Measurements from ENCODE around the gene IGSF23. TPM values are rescaled to one million over a fixed set of nuclear protein-coding genes. Genes with fewer than 3 reads are reported as not detected.

Gene IGSF23
- total RNA-seq, 4 donors from 2014 or later, result not detected

- H3K36me3 ChIP-seq, result peaks cover 0 to 12% (median 0%) of the 10 kb centered on the region in 3 donors
- H3K4me1 ChIP-seq, result peaks cover 0 to 44% (median 2%) of the 10 kb centered on the region in 4 donors
- 0% methylated on average over 17 to 51 of the region's 70 CpGs for WGBS, 2 donors
- peak within 1 kb of the TSS; percentile 78 to 90 (median 85) for H3K27ac ChIP-seq
- no peaks in the 10 kb centered on the region for H3K27me3 ChIP-seq
- DNase-seq (ENCODE audit: low spot score in 2 of 2), result peak in 1 of 2 donors; percentile 19
- peak within 1 kb of the TSS; percentile 62 to 93 (median 69) for H3K4me3 ChIP-seq
- H3K9me3 ChIP-seq, result no peaks in the 10 kb centered on the region
- TF ChIP-seq POLR2A (IDR thresholded peaks at IDR 0.05) (peak; percentile 57 to 75), EP300 (IDR thresholded peaks at IDR 0.05) (peak in 1 of 2 donors; percentile 66), CTCF (IDR thresholded peaks at IDR 0.05) (peak in 1 of 5 experiments; percentile 28)
These were observed 30.4 kb downstream of the IGSF23 start, which contains the start of gene PVR for GRCh38 chr19:44643605-44644401. PVR (plus strand) TSS chr19:44643910; CDS start chr19:44644097, 187 bp downstream.

- WGBS, 2 donors, result 7 to 8% methylated on average over 12 to 13 of the region's 13 CpGs
- peak overlapping the region; percentile 78 to 90 (median 85) for H3K27ac ChIP-seq
These were observed 31.1 kb downstream of the IGSF23 start for GRCh38 chr19:44644402-44645016.

GRCh38 chr19:44645407-44646048 is 32.2 kb downstream of the IGSF23 start:
- H3K27me3 ChIP-seq, result no peaks in the 10 kb centered on the region
- WGBS, 2 donors, result 70 to 80% methylated on average over 8 of the region's 8 CpGs
- H3K27ac ChIP-seq, result peak overlapping the region in 2 of 4 donors; percentile 10 to 20
- TF ChIP-seq POLR2A (IDR thresholded peaks at IDR 0.05) (no peak), CTCF (IDR thresholded peaks at IDR 0.05) (no peak), EP300 (IDR thresholded peaks at IDR 0.05) (no peak)
- H3K4me1 ChIP-seq, result peaks cover 0 to 55% (median 5%) of the 10 kb centered on the region in 4 donors
- H3K36me3 ChIP-seq, result peaks cover 0 to 23% (median 0%) of the 10 kb centered on the region in 3 donors
- no peak overlapping the region for H3K4me3 ChIP-seq
- no peaks in the 10 kb centered on the region for H3K9me3 ChIP-seq
- no peak for DNase-seq (ENCODE audit: low spot score in 2 of 2)

More at GRCh38 chr19:44644402-44645016, 31.1 kb downstream of the IGSF23 start:
- Histone ChIP-seq H3K36me3 (peaks cover 0 to 13% (median 0%) of the 10 kb centered on the region in 3 donors), H3K4me3 (peak overlapping the region; percentile 62 to 93 (median 69)), H3K9me3 (no peaks in the 10 kb centered on the region), H3K4me1 (peaks cover 0 to 48% (median 3%) of the 10 kb centered on the region in 4 donors), H3K27me3 (no peaks in the 10 kb centered on the region)
- no peak for DNase-seq (ENCODE audit: low spot score in 2 of 2)
- TF ChIP-seq CTCF (IDR thresholded peaks at IDR 0.05) (no peak), EP300 (IDR thresholded peaks at IDR 0.05) (no peak), POLR2A (IDR thresholded peaks at IDR 0.05) (no peak)

- Histone ChIP-seq H3K36me3 (peaks cover 0 to 29% (median 0%) of the 10 kb centered on the region in 3 donors), H3K27ac (peak overlapping the region in 2 of 4 donors; percentile 10 to 20), H3K4me3 (no peak overlapping the region), H3K27me3 (no peaks in the 10 kb centered on the region), H3K4me1 (peaks cover 0 to 55% (median 5%) of the 10 kb centered on the region in 4 donors), H3K9me3 (no peaks in the 10 kb centered on the region)
- 84 to 95% methylated on average over 3 of the region's 3 CpGs for WGBS, 2 donors
- no peak for TF ChIP-seq CTCF (IDR thresholded peaks at IDR 0.05)
- TF ChIP-seq POLR2A (IDR thresholded peaks at IDR 0.05), result no peak
- no peak for TF ChIP-seq EP300 (IDR thresholded peaks at IDR 0.05)
- DNase-seq (ENCODE audit: low spot score in 2 of 2), result no peak
These were observed 32.7 kb downstream of the IGSF23 start for GRCh38 chr19:44646049-44646416.

Data from tibial nerve (tissue), 4 donors.